Fibroblast of lung (primary cell): ENCODE measurements around the gene FHAD1. TPM values are rescaled to one million over a fixed set of nuclear protein-coding genes. Genes with fewer than 3 reads are reported as not detected.
A peak's percentile ranks its signal among the peaks of the same experiment; 100 is the strongest.

ENCODE experiments used
- DNase-seq, 2 donors: peaks; one replicate each; pipeline versions ENCODE4 v3.0.0 to v3.0.0-alpha.2; 2010; ENCODE audit warnings: low read depth in 2 of 2
- H2AFZ ChIP-seq: 2 replicates; pipeline ENCODE4 v1.5.1; 2012; ENCODE audit warnings: low read length, control low read depth, inconsistent platforms
- H3K27ac ChIP-seq: 2 replicates; pipeline ENCODE4 v1.5.1; 2011; ENCODE audit warnings: low read length, control low read depth; ENCODE audit not compliant: insufficient read depth
- H3K27me3 ChIP-seq: 2 replicates; pipeline ENCODE4 v1.5.1; 2011; ENCODE audit warnings: mild to moderate bottlenecking, low read length; ENCODE audit not compliant: control insufficient read depth, insufficient read depth
- H3K36me3 ChIP-seq: 2 replicates; pipeline ENCODE4 v1.5.1; 2011; ENCODE audit warnings: low read length; ENCODE audit not compliant: control insufficient read depth, insufficient read depth
- H3K4me1 ChIP-seq: 2 replicates; pipeline ENCODE4 v1.5.1; 2011; ENCODE audit warnings: low read length; ENCODE audit not compliant: control insufficient read depth, insufficient read depth; ENCODE audit errors: extremely low read depth
- H3K4me2 ChIP-seq: 2 replicates; pipeline ENCODE4 v1.5.1; 2011; ENCODE audit warnings: low read length, control low read depth; ENCODE audit not compliant: insufficient read depth; ENCODE audit errors: extremely low read depth
- H3K4me3 ChIP-seq, 4 experiments: fragments of 200-600 bp in 1 of 4; sonication (generic) in 1 of 4; replicated peaks in 1 of 4; 2 replicates each; pipeline ENCODE4 v1.5.1; 2011 to 2016; ENCODE audit warnings: low read length in 4 of 4, low read depth in 3 of 4, mild to moderate bottlenecking in 3 of 4, control low read depth in 2 of 4, inconsistent platforms in 1 of 4, mixed read lengths in 1 of 4; ENCODE audit not compliant: insufficient read depth in 1 of 4; ENCODE audit errors: control extremely low read depth in 1 of 4
- H3K79me2 ChIP-seq: 2 replicates; pipeline ENCODE4 v1.5.1; 2012; ENCODE audit warnings: mild to moderate bottlenecking, low read length, inconsistent platforms; ENCODE audit not compliant: control insufficient read depth, insufficient read depth
- H3K9ac ChIP-seq: 2 replicates; pipeline ENCODE4 v1.5.1; 2011; ENCODE audit warnings: mild to moderate bottlenecking, low read length, control low read depth; ENCODE audit not compliant: insufficient read depth
- H3K9me3 ChIP-seq: 2 replicates; pipeline ENCODE4 v1.5.1; 2012; ENCODE audit warnings: low read depth, low read length; ENCODE audit not compliant: control insufficient read depth, insufficient read depth
- H4K20me1 ChIP-seq: 2 replicates; pipeline ENCODE4 v1.5.1; 2011; ENCODE audit warnings: low read length; ENCODE audit not compliant: control insufficient read depth, insufficient read depth; ENCODE audit errors: extremely low read depth
- CTCF ChIP-seq, 2 donors: IDR thresholded peaks in 1 of 2; conservative IDR thresholded peaks in 1 of 2; 1 replicate in 1 of 2; 2 replicates in 1 of 2; pipeline ENCODE4 v1.5.1; 2011 to 2012; ENCODE audit warnings: low read length in 2 of 2, control low read depth in 1 of 2, inconsistent platforms in 1 of 2, low read depth in 1 of 2, mild to moderate bottlenecking in 1 of 2
- EZH2 ChIP-seq: IDR thresholded peaks from 2 replicates; pipeline ENCODE4 v1.5.1; 2012; ENCODE audit warnings: low read length, control low read depth, mild to moderate bottlenecking; ENCODE audit errors: missing control alignments
- polyA plus RNA-seq, 2 donors: library from polyadenylated mRNA; depleted of rRNA in 1 of 2; stranded (reverse) in 1 of 2; unstranded in 1 of 2; fragments of >200 nt; gene quantifications; 2 replicates each; pipeline ENCODE4 v1.2.1, GENCODE V29; 2011 to 2012; ENCODE audit warnings: missing spikeins in 1 of 2
- total RNA-seq: library from RNA; depleted of rRNA; stranded (reverse); fragments of >200 nt; gene quantifications from 2 replicates; pipeline ENCODE4 v1.2.1, GENCODE V29; 2014

FHAD1 gene
- total and polyA plus RNA-seq, 2 donors (not counting 1 experiment from before 2014, with no cell fraction given) = 0.09 to 0.66 TPM

DNA sequence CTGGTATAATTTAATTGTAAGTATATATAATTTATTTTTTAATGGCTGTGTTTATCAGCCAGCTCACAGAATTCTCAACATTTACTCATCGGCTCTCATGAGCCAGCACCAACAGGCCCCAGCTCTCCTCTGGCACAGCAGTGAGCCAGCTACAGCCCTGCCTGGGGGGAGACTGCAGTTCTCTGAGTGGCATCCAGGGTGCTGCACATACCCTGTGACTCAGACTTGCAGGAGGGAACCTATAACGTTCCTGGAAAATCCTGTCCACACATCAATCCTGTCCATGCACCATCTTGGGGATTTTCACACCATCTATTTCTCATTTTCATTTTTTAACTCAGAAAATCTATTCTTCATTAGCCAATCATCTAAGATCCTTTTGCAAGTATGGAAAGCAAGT lies 36.5 kb downstream of the FHAD1 start:
- no peak for TF ChIP-seq EZH2
- TF ChIP-seq CTCF (conservative IDR thresholded peaks at IDR 0.05 in 1 of 2, IDR thresholded peaks at IDR 0.05 in 1 of 2; ENCODE audit: low read depth in 1 of 2, low read length in 2 of 2) = no peak
- Histone ChIP-seq H2AFZ (no peak overlapping the region), H3K79me2 (no peaks in the 10 kb centered on the region), H3K27me3 (peaks cover 11% of the 10 kb centered on the region), H3K4me1 (no peaks in the 10 kb centered on the region), H3K4me2 (no peak overlapping the region), H3K4me3 (no peak overlapping the region), H3K9me3 (no peaks in the 10 kb centered on the region), H3K27ac (no peak overlapping the region), H3K9ac (no peak overlapping the region), H4K20me1 (no peaks in the 10 kb centered on the region), H3K36me3 (no peaks in the 10 kb centered on the region)
- peak in 1 of 2 donors; percentile 55 for DNase-seq

DNA sequence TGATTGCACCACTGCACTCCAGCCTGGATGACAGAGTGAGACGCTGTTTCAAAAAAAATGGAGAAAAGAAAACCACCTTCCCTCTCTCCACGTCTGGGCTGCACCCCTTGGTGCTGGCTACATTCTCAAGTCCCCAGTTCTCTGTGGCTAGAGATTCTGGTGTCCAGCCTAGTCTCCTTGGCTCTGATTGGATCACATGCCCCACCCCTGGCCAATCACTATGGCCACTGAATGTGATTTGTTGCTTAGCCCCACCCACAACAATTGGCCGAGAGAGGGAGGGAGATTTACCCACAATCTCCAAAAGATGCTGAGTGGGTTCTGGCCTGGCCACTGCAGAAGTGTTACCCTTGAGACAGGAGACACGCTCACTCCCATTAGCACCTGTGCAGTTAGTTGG lies 39.4 kb downstream of the FHAD1 start:
- Histone ChIP-seq H3K27ac (no peak overlapping the region), H3K36me3 (no peaks in the 10 kb centered on the region), H3K79me2 (no peaks in the 10 kb centered on the region), H3K9ac (no peak overlapping the region), H3K4me3 (no peak overlapping the region), H3K9me3 (no peaks in the 10 kb centered on the region), H3K27me3 (peaks cover 10% of the 10 kb centered on the region), H3K4me1 (no peaks in the 10 kb centered on the region), H2AFZ (no peak overlapping the region), H3K4me2 (no peak overlapping the region), H4K20me1 (no peaks in the 10 kb centered on the region)
- no peak for DNase-seq
- TF ChIP-seq EZH2 (no peak), CTCF (conservative IDR thresholded peaks at IDR 0.05 in 1 of 2, IDR thresholded peaks at IDR 0.05 in 1 of 2; ENCODE audit: low read depth in 1 of 2, low read length in 2 of 2) (no peak)

- no peak for DNase-seq
- Histone ChIP-seq H3K27me3 (peaks cover 10% of the 10 kb centered on the region), H3K79me2 (no peaks in the 10 kb centered on the region), H3K27ac (no peak overlapping the region), H3K9me3 (no peaks in the 10 kb centered on the region), H3K4me2 (no peak overlapping the region), H3K9ac (no peak overlapping the region), H2AFZ (no peak overlapping the region), H3K4me3 (no peak overlapping the region), H3K4me1 (no peaks in the 10 kb centered on the region), H3K36me3 (no peaks in the 10 kb centered on the region), H4K20me1 (no peaks in the 10 kb centered on the region)
- no peak for TF ChIP-seq EZH2
- no peak for TF ChIP-seq CTCF (conservative IDR thresholded peaks at IDR 0.05 in 1 of 2, IDR thresholded peaks at IDR 0.05 in 1 of 2; ENCODE audit: low read depth in 1 of 2, low read length in 2 of 2)
Observed at GRCh38 chr1:15287035-15287979, 40.3 kb downstream of the FHAD1 start.
